Stomach (tissue), 9 donors: ENCODE measurements around the gene C1orf226. TPM values are rescaled to one million over a fixed set of nuclear protein-coding genes. Genes with fewer than 3 reads are reported as not detected.
"Not testable (repeated sequence)": the region's sequence is repeated elsewhere in the genome, so short reads cannot be mapped to it uniquely, and the experiment has no call there.

Experiments
- DNase-seq, 2 donors: peaks; one replicate each; pipeline versions ENCODE4 v3.0.0 to v3.0.0-alpha.2; 2013 to 2019
- H3K27ac ChIP-seq, 5 donors: fragments of 200-600 bp in 4 of 5; sonication (generic) in 4 of 5; one replicate each; pipeline ENCODE4 v1.5.1; 2013 to 2019; ENCODE audit warnings: mild to moderate bottlenecking in 1 of 5, moderate library complexity in 1 of 5
- H3K27me3 ChIP-seq, 3 donors: fragments of 200-600 bp; sonication (generic); one replicate each; pipeline ENCODE4 v1.5.1; 2017 to 2019; ENCODE audit warnings: mixed run types in 1 of 3
- H3K36me3 ChIP-seq, 4 donors: fragments of 200-600 bp; sonication (generic); 1 replicate in 3 of 4; 2 replicates in 1 of 4; pipeline ENCODE4 v1.5.1; 2016 to 2019
- H3K4me1 ChIP-seq, 4 donors: fragments of 200-600 bp; sonication (generic); one replicate each; pipeline ENCODE4 v1.5.1; 2016 to 2019
- H3K4me3 ChIP-seq, 4 donors: fragments of 200-600 bp; sonication (generic) in 3 of 4; one replicate each; pipeline ENCODE4 v1.5.1; 2016 to 2019; ENCODE audit warnings: mild to moderate bottlenecking in 1 of 4
- H3K9me3 ChIP-seq, 4 donors: fragments of 200-600 bp; sonication (generic); one replicate each; pipeline ENCODE4 v1.5.1; 2016 to 2019
- EP300 ChIP-seq: sonication (generic); formaldehyde crosslinking; IDR thresholded peaks from one replicate; pipeline ENCODE4 v1.6.1; 2017; ENCODE audit warnings: antibody characterized with exemption
- POLR2A ChIP-seq, 4 donors: fragments of 450-650 bp; IDR thresholded peaks; one replicate each; pipeline ENCODE4 v1.6.1; 2016; ENCODE audit warnings: antibody characterized with exemption in 4 of 4, control low read depth in 2 of 4, mild to moderate bottlenecking in 1 of 4, moderate library complexity in 1 of 4
- POLR2AphosphoS5 ChIP-seq, 3 donors: sonication (generic); formaldehyde crosslinking; IDR thresholded peaks; one replicate each; pipeline ENCODE4 v1.6.1; 2016; ENCODE audit warnings: antibody characterized with exemption in 3 of 3
- WGBS, 5 donors: extraction: QIAGEN DNeasy Blood & Tissue Kit in 3 of 5; methylation state at CpG; one replicate each; pipeline versions ENCODE4 v1.1.5 to v1.1.7; 2013 to 2018; 5-methylcytosine and 5-hydroxymethylcytosine counted together
- intact Hi-C: fragments of 100-400 bp; cut with DNase I; formaldehyde crosslinking; loops from one replicate; pipeline ENCODE4 v1.15.1; 2023; ENCODE audit warnings: low total_unique reads
- polyA plus RNA-seq, 3 donors: library from polyadenylated mRNA; stranded (reverse); fragments of 200-250 nt; gene quantifications; one replicate each; pipeline ENCODE4 v1.2.3, GENCODE V29; 2013
- total RNA-seq, 5 donors: library from RNA; depleted of rRNA; stranded (reverse); fragments of >200 nt; gene quantifications; one replicate each; pipeline versions ENCODE4 v1.1.0 to v1.2.3, GENCODE V29; 2014 to 2016
- TF ChIP-seq, protein P1 (sequence below), 7 experiments: fragments of 450-650 bp in 4 of 7; fragments of 200-600 bp in 3 of 7; sonication (generic) in 3 of 7; IDR thresholded peaks; one replicate each; pipeline ENCODE4 v1.5.1; 2016 to 2019; ENCODE audit warnings: antibody characterized with exemption in 7 of 7, control low read depth in 2 of 7, mild to moderate bottlenecking in 1 of 7
- donor health status: healthy with polysubstance abuse.
- donor health status: Bipolar disorder and iron deficiency.
- donor health status: healthy.

The C1orf226 gene
- total and polyA plus RNA-seq, 8 donors: 2.4 to 14.0 (median 4.0) TPM

DNA sequence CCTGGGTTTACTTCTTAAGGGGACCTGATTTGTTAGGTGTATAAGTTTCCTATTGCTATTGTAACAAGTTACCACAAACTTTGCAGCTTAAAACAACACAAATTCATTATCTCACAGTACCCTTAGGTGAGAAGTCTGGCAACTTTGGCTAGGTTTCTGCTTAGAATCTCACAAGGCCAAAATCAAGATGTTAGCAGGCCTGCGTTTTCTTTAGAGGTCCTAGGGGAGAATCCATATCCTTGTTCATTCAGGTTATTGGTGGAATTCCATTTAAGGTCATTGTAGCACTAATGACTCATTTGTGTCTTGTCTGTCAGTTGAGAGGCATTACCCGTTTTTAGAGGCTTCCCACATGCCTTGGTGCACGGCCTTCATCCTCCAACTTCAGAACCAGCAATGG lies 38.6 kb downstream of the C1orf226 start:
- TF ChIP-seq EP300 (no peak), POLR2AphosphoS5 (IDR thresholded peaks at IDR 0.05) (no peak), POLR2A (IDR thresholded peaks at IDR 0.05) (no peak)
- TF ChIP-seq, protein P1, sequence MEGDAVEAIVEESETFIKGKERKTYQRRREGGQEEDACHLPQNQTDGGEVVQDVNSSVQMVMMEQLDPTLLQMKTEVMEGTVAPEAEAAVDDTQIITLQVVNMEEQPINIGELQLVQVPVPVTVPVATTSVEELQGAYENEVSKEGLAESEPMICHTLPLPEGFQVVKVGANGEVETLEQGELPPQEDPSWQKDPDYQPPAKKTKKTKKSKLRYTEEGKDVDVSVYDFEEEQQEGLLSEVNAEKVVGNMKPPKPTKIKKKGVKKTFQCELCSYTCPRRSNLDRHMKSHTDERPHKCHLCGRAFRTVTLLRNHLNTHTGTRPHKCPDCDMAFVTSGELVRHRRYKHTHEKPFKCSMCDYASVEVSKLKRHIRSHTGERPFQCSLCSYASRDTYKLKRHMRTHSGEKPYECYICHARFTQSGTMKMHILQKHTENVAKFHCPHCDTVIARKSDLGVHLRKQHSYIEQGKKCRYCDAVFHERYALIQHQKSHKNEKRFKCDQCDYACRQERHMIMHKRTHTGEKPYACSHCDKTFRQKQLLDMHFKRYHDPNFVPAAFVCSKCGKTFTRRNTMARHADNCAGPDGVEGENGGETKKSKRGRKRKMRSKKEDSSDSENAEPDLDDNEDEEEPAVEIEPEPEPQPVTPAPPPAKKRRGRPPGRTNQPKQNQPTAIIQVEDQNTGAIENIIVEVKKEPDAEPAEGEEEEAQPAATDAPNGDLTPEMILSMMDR (IDR thresholded peaks at IDR 0.05): no peak
- H3K4me1 ChIP-seq: peaks cover 0 to 6% (median 0%) of the 10 kb centered on the region in 4 donors
- peaks cover 0 to 3% (median 0%) of the 10 kb centered on the region in 3 donors for H3K27me3 ChIP-seq
- WGBS, 5 donors: 89 to 94% (median 92%) methylated on average over 3 of the region's 3 CpGs
- no peaks in the 10 kb centered on the region for H3K36me3 ChIP-seq
- H3K27ac ChIP-seq: no peak overlapping the region
- no peak overlapping the region for H3K4me3 ChIP-seq
- intact Hi-C loops: no loop called here
- no peak for DNase-seq
- H3K9me3 ChIP-seq: no peaks in the 10 kb centered on the region

DNA sequence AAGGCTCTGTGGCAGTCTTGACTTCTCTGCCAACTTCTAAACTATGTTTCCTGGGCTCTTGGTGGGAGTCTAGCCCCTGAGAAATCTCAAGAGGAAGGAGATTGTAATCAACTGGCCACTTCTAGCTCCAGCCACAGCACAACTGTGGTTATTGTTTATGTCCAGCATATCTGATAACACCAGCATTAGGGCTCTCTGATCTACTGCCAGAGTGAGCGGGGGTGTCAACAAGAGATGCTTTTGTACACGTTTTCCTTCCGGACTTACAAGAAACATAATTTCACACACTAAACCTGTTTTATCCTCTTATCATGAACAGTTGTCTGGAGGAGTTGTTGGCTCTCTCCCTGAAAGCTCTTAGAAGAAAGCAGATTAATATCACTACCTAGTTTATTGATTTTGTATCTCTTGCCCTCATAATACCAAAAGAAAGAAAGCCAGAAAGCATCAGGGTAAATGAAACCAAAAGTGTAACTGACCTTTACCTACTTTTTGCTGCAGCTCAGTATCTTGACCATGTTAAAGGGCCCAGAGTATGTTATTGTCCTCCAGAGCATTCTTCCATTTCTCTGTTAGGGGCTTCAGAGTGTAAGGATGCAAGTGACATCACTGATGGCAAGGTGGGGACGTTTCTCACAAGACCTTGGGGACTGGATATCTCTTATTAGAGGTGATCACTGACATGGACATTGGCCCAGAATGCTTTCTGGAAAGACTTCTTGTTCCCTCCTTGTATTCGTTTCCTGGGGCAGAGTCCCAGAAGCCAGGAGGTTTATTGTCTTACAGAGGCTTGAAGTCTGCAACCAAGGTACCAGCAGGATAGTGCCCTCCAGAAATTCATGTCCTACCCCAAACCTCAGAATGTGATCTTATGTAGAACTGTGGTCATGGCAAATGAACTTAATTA lies 40.0 kb downstream of the C1orf226 start:
- Histone ChIP-seq H3K9me3 (no peaks in the 10 kb centered on the region), H3K36me3 (no peaks in the 10 kb centered on the region), H3K27ac (peak overlapping the region in 1 of 5 donors; percentile 41), H3K4me3 (no peak overlapping the region), H3K4me1 (peaks cover 0 to 6% (median 0%) of the 10 kb centered on the region in 4 donors), H3K27me3 (peaks cover 0 to 3% (median 0%) of the 10 kb centered on the region in 3 donors)
- no peak for DNase-seq
- 17 to 32% (median 23%) methylated on average over 5 of the region's 5 CpGs for WGBS, 5 donors
- intact Hi-C loops: no loop called here
- no peak for TF ChIP-seq EP300

DNA sequence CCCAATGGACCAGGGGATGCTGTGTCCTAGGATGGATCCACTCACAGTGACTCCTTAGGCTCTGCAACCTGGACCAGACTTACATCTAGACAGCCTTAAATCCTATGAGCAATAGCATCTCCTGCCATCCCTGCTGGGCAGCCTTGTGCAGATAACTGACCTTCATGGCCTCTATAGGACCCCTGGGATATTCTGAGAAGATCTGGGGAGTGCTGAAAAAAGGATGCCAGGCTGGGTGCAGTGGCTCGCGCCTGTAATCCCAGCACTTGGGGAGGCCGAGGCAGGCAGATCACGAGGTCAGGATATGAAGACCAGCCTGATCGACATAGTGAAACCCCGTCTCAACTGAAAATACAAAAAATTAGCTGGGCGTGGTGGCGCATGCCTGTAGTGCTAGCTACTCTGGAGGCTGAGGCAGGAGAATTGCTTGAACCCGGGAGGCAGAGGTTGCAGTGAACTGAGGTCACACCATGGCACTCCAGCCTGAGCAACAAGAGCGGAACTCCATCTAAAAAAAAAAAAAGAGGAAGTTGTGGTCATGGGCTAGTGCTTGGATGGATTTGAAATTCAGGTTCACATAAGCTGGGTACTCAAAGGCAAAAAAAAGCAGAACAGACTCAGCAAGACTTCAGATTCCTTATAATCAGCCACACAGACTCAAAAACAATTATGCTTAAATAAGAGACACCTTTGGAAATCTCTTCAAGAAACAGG lies 41.3 kb downstream of the C1orf226 start:
- Histone ChIP-seq H3K36me3 (no peaks in the 10 kb centered on the region), H3K27ac (no peak overlapping the region), H3K9me3 (no peaks in the 10 kb centered on the region), H3K27me3 (peaks cover 0 to 3% (median 0%) of the 10 kb centered on the region in 3 donors), H3K4me3 (no peak overlapping the region), H3K4me1 (peaks cover 0 to 6% (median 0%) of the 10 kb centered on the region in 4 donors)
- intact Hi-C loops: no loop called here
- TF ChIP-seq, protein P1 (IDR thresholded peaks at IDR 0.05): no peak
- WGBS, 5 donors: 83 to 94% (median 84%) methylated on average over 10 of the region's 10 CpGs
- peak in 1 of 2 donors; percentile 11 for DNase-seq

DNA sequence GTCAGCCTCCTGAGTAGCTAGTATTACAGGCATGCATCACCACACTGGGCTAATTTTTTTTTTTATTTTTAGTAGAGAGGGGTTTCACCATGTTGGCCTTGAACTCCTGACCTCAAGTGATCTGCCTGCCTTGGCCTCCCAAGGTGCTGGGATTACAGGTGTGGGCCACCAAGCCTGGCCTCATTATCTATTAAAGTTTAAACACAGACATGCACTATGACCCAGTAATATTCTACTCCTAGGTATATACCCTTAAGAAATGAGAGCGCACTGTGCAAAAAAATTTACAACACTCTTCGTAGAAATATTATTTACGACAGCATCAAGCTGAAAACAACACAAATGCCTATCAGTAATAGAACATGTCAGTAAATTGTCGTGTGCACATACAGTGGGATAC lies 49.1 kb downstream of the C1orf226 start:
- H3K36me3 ChIP-seq: no peaks in the 10 kb centered on the region
- no peak for DNase-seq
- H3K27ac ChIP-seq: no peak overlapping the region
- H3K27me3 ChIP-seq: no peaks in the 10 kb centered on the region
- H3K4me3 ChIP-seq: no peak overlapping the region
- H3K9me3 ChIP-seq: no peaks in the 10 kb centered on the region
- no peaks in the 10 kb centered on the region for H3K4me1 ChIP-seq
- intact Hi-C loops: no loop called here
- TF ChIP-seq, protein P1 (IDR thresholded peaks at IDR 0.05): no peak
- TF ChIP-seq EP300: no peak
- TF ChIP-seq POLR2A (IDR thresholded peaks at IDR 0.05): no peak
- no peak for TF ChIP-seq POLR2AphosphoS5 (IDR thresholded peaks at IDR 0.05)
- 85 to 96% (median 91%) methylated on average over 4 of the region's 4 CpGs for WGBS, 5 donors

DNA sequence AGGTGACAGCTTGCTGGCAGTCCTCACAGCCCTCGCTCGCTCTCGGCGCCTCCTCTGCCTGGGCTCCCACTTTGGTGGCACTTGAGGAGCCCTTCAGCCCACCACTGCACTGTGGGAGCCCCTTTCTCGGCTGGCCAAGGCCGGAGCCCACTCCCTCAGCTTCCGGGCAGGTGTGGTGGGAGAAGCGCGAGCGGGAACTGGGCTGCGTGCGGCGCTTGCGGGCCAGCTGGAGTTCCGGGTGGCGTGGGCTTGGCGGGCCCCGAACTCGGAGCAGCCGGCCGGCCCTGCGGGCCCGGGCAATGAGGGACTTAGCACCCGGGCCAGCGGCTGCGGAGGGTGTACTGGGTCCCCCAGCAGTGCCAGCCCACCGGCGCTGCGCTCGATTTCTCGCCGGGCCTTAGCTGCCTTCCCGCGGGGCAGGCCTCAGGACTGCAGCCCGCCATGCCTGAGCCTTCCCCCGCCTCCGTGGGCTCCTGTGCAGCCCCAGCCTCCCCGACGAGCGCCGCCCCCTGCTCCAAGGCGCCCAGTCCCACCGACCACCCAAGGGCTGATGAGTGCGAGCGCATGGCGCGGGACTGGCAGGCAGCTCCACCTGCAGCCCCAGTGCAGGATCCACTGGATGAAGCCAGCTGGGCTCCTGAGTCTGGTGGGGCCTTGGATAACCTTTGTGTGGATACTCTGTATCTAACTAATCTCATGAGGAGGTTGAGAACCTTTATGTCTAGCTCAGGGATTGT lies 51.6 kb downstream of the C1orf226 start:
- H3K9me3 ChIP-seq, intact Hi-C loops, DNase-seq, H3K27ac ChIP-seq, H3K36me3 ChIP-seq, H3K27me3 ChIP-seq, H3K4me1 ChIP-seq, H3K4me3 ChIP-seq: not testable (repeated sequence)
- WGBS, 5 donors: 83 to 92% (median 87%) methylated on average over 5 to 45 of the region's 47 CpGs
